Measurements from ENCODE around the gene SPRR2F.
"Not testable (repeated sequence)": the region's sequence is repeated elsewhere in the genome, so short reads cannot be mapped to it uniquely, and the experiment has no call there.

The SPRR2F gene, protein sequence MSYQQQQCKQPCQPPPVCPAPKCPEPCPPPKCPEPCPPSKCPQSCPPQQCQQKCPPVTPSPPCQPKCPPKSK

GRCh38 chr1:153113416-153113815, at the start of gene SPRR2F:
Gene SPRR2F (minus strand): TSS chr1:153113516. CDS start chr1:153112733, 783 bp downstream.
- DNase-seq (ENCODE audit: low read depth): no peak

DNA sequence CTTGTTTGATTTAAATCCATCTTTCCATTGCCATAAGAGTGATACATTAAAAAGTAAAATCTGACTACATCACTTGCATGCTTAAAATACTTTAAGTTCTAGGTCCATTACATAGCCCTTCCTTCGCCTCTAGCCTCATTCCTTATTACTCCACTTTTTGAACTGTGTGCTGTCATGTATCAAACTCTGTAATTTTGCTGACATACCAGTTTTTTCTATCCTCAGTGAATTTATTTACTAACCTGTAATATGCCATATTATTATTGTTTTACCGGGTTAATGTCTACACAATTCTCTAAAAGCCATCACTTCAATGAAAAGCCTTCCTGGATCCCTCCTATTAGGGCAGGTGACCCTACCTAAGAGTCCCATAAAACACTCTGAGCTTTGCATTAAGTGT, 42.2 kb upstream of the SPRR2F start:
- DNase-seq (ENCODE audit: low read depth): no peak

DNA sequence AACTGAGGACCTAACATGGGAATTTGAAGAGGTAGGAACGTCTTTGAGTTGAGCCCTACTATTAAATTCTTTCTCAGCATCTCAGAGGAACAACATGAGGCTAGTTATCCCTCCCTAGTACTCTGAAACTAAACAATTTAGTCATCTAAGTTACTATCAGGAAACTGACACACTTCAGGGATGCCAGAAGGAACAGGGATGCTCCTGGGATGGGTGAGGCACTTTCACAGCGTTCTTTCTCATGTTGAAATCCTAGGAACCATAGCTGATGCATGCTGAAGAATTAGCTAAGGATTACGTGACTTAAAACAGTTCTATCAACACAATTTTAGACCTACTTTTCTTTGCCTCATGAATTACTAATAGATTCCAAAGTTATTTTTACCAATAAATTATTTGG, 39.2 kb upstream of the SPRR2F start:
- no peak for DNase-seq (ENCODE audit: low read depth)

DNA sequence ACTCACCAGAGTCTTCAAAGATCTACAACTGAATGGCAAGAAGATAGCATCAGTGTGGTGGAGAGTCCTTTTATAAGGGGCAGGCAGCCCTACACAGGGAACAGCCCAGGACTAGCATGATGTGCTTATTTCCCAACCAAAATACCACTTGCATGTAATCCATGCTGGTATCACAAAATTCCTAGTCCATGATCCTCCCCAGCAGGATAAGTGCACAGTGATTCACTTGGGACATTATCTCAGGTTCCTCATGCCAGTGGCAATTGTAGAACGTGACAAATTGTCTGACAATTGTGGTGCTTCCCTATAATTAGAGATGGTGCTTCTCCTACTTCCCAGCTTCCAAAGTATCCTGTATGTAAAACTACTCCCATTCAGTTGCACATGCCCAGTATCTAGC, 37.5 kb upstream of the SPRR2F start, which contains the start of gene SPRR2G:
SPRR2G (minus strand) TSS at position 45 of the 400 bp plus-strand sequence. CDS start 780 bp downstream, outside the sequence.
- no peak for DNase-seq (ENCODE audit: low read depth)

- DNase-seq (ENCODE audit: low read depth): no peak
Observed at GRCh38 chr1:153141377-153141776, 28.1 kb upstream of the SPRR2F start.

GRCh38 chr1:153140484-153140883, 27.2 kb upstream of the SPRR2F start:
- DNase-seq (ENCODE audit: low read depth): no peak

DNA sequence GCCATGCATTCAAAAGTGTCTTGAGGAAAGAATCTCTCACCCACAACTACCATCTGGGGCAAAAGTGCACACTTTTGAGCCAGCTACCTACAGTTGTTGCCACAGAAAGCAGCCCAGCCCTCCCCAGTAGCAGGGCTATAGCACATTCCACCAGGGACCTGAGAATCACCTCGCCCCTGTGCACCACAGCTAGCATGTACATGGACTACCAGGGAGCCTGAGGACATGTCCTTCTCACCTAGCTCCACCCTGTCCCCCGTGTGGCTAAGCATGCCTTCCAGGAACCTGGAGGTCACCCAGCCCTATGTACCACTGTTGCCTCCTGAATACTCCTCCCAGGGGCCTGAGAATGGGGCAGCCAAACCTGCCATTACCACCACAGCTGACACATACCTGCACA, 20.4 kb upstream of the SPRR2F start:
- DNase-seq (ENCODE audit: low read depth): no peak

- no peak for DNase-seq (ENCODE audit: low read depth)
Observed at GRCh38 chr1:153133267-153133666, 20.0 kb upstream of the SPRR2F start.

GRCh38 chr1:153128688-153129087, 15.4 kb upstream of the SPRR2F start:
- not testable (repeated sequence) for DNase-seq (ENCODE audit: low read depth)

GRCh38 chr1:153127296-153127695, 14.0 kb upstream of the SPRR2F start:
- no peak for DNase-seq (ENCODE audit: low read depth)

DNA sequence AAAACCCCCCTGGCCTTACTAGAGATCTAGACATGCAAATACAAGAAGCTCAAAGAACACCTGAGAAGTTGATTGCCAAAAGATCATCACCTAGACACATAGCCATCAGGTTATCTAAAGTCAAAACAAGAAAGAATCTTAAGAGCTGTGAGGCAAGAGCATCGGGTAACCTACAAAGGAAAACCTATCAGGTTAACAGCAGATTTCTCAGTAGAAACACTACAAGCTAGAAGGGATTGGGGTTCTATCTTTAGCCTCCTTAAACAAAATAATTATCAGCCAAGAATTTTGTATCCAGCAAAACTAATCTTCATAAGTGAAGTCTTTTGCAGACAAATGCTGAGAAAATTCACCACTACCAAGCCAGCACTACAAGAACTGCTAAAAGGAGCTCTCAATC, 12.2 kb upstream of the SPRR2F start:
- no peak for DNase-seq (ENCODE audit: low read depth)

- not testable (repeated sequence) for DNase-seq (ENCODE audit: low read depth)
Observed at GRCh38 chr1:153123793-153124192, 10.5 kb upstream of the SPRR2F start.

DNA sequence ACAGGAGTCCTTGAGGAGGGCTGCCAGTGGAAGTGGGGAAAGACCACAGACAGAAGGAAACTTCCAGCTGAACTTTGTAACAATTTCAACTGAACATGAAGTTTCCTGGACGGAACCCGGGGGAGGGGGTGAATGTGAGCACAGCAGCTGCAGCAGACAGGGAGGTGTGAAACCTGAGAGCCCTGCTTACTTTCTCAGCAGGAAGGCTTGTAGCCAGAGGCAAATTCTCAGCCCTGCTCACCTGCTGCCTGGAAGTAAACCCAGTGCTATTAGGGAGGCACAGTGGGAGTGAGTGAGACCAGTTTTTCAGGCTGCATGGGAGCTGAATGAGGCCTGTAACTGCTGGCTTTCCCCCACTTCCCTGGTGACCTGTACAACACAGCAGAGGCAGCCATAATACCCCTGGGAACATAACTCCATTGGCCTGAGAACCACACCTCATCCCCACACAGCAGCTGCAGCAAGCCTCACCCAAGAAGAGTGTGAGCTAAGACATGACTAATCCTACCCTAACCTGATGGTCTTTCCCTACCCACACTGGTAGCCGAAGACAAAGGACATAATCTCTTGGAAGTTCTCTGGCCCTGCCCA, 9.6 kb upstream of the SPRR2F start:
- DNase-seq (ENCODE audit: low read depth): no peak

- no peak for DNase-seq (ENCODE audit: low read depth)
Observed at GRCh38 chr1:153120945-153121344, 7.6 kb upstream of the SPRR2F start.

- DNase-seq (ENCODE audit: low read depth): no peak
Observed at GRCh38 chr1:153119491-153119971, 6.2 kb upstream of the SPRR2F start.

- DNase-seq (ENCODE audit: low read depth): not testable (repeated sequence)
Observed at GRCh38 chr1:153115264-153115663, 1.9 kb upstream of the SPRR2F start.

GRCh38 chr1:153112454-153112853, 862 bp downstream of the SPRR2F start:
- DNase-seq (ENCODE audit: low read depth): not testable (repeated sequence)

- DNase-seq (ENCODE audit: low read depth): no peak
Observed at GRCh38 chr1:153100245-153100644, 13.1 kb downstream of the SPRR2F start.

GRCh38 chr1:153099461-153100045, 13.8 kb downstream of the SPRR2F start:
- no peak for DNase-seq (ENCODE audit: low read depth)

DNA sequence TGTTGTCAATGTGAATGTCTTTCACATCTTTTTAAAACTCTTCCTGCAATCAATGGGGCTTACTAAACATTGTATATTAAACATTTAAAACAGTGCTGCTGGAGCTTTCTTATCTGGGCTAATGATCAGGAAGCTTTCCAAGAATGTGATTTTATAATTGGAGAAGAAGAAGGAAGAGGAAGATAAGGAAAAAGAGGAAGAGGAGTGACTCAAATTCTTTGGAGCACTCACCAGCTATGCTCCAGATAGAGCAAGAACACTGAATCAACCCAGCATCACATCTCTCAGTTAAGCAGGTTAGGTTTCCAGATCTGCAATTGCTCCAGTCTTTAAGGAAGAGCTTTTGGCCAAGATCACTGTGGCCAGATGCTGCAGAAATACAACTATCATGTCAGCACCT, 17.6 kb downstream of the SPRR2F start:
- DNase-seq (ENCODE audit: low read depth): no peak

GRCh38 chr1:153094426-153094825, 18.9 kb downstream of the SPRR2F start, which contains the start of gene SPRR2E:
Gene SPRR2E (minus strand): TSS chr1:153094526. CDS start chr1:153093751, 775 bp downstream.
- no peak for DNase-seq (ENCODE audit: low read depth)

- DNase-seq (ENCODE audit: low read depth): no peak
Observed at GRCh38 chr1:153087652-153088051, 25.7 kb downstream of the SPRR2F start.

DNA sequence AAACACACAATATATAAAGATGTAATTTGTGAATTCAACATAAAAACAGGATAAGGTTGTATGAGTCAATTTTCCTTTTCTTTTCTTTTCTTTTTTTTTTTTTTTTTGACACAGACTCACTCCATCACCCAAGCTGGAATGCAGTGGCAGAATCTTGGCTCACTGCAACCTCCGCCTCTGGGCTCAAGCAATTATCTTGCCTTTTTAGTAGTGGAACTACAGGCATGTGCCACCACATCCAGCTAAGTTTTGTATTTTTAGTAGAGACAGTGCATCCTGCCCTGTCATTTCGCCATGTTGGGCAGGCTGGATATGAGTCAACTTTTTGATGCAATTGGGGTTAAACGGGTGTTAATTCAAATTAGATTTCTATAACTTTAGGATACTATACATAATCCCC, 31.6 kb downstream of the SPRR2F start:
- no peak for DNase-seq (ENCODE audit: low read depth)

All from activated T-helper 9 cell treated with anti-CD3 and anti-CD28 coated beads, Interleukin-2, amount 50 U/mL, for 16 hours (primary cell).